GM12801 (cell line): Measurements from ENCODE around the gene CABP4.

ENCODE experiments used
- CTCF ChIP-seq: IDR thresholded peaks from one replicate; pipeline ENCODE4 v1.5.1; 2011; ENCODE audit warnings: control low read depth; ENCODE audit not compliant: insufficient read length; ENCODE audit errors: extremely low read depth

Gene CABP4

DNA sequence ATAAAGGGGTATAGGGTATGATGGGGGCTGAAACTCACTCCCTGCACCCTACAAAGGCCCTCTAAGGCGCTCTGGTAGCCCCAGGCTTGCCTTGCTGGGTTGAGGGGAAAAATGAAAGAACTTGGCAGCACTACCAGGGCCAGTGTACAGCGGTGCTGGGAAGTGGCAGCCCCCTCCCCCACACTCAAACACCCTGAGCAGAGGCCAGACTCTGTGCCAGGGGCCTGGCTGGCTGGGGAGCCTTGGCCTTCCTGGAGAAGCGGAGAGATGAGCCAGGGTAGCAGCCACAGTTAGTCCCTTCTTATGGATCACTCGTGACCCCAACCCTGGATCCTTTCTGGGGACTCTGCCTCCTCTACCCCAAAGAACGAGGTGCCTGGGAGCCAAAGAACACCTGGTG is 11.2 kb downstream of the CABP4 start:
- TF ChIP-seq CTCF, result no peak

DNA sequence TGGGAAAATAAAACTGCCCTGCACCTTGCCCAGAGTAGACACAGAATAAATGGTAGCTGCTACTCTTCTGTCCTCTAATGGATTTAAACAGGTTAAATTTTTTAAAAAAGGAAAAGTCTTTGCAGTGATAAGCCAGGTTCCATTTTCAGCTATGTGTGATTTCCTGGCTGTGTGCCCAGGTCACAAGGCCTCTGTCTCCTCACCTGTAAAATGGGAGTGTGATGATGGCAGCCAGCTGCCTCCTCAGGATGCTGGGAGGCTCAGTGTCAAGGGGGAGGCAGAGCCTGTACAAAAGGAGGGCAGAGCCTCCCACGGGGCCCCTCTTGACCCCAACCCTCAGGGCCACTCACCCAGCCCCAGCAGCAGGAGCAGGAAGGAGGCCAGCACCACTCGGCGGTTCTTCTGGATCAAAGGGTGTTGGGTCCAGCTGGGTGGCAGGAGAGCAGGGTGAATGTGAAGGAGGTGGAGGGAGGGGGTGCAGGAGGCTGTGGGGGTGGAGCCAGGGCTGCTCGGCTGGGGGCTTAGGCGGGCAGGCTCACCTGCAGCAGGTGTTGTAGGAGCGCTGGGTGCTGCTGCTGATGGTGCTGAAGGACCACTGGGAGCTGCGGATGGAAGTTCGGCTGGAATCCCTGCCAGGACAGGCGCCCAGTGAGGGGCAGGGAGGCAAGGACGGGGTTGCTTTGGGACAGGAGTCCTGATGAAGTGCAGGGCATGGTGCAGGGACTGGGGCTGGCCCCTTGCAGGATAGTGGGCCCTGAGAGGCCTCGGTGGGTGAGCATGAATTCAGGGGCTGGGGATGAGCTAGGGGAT is 12.0 kb downstream of the CABP4 start:
- no peak for TF ChIP-seq CTCF

- TF ChIP-seq CTCF, result no peak
Observed at GRCh38 chr11:67468056-67468455, 12.9 kb downstream of the CABP4 start.

DNA sequence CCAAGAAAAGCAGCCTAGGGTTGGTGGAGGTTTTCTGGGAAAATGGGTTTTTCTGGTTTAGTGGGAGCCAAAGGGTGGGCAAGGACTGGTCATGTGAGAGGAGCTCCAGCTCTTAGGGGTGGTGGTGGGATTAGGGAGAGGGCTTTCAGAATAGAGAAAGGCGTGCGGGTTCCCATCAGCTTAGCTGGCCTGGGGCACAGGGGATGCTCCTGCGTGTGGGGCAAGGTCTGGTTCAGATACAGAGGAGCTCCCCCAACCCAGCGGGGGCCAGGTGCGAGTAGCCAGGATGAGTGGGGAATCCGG is 13.3 kb downstream of the CABP4 start:
- TF ChIP-seq CTCF, result no peak

DNA sequence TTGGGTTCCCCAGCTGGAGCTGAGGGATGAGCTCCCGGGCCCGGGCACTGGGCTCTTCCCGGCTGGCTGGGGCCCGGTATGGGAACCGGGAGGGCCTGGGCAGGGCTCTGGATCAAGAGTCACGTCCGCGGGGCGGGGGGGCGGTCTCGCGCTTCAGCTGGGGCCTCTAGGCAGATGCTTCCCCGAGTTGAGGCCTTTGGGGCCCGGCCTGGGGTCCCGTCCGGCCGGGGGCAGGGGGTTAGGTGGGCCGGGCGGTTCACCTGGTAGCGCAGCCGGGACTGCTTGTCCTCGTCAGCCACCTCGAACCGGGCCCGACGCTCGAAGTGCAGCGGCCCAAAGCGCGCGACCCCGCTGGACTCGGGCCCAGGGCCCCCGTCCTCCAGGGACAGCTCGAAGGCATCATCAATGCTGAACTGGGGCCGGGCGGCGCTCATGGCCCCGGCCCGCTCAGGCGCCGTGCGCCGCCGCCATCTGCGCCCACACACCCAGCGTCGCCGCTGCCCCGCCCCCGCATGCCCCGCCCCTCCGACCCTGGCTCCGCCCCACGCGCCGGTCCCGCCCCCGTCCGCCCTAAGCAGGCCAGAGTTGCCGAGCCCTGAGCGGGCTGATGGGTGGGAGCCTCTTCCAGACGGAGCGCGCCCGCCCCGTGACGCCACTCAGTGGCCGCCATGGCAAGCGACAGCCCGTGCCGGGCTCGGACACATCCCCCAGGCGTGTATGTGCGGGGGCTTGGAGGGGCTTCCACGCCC is 13.8 kb downstream of the CABP4 start, which contains the start of gene TMEM134:
TMEM134 (minus strand) TSS at position 493 of the 749 bp plus-strand sequence; CDS start at position 434, 59 bp downstream.
- TF ChIP-seq CTCF, result no peak

DNA sequence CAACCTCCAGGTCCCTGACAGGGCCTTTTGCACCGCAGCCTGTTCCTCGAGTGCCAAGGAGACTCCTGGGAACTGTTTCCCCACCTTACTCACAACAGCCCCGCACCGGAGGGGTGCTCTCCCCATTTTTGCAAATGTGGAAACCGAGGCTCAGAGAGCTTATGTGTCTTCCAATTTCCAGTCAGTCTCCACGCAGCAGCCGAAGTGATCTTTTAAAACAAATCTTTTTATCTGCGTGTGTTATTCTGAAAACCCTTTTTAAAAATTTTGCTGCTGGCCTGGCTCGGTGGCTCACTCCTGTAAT is 14.3 kb downstream of the CABP4 start:
- TF ChIP-seq CTCF, result no peak

DNA sequence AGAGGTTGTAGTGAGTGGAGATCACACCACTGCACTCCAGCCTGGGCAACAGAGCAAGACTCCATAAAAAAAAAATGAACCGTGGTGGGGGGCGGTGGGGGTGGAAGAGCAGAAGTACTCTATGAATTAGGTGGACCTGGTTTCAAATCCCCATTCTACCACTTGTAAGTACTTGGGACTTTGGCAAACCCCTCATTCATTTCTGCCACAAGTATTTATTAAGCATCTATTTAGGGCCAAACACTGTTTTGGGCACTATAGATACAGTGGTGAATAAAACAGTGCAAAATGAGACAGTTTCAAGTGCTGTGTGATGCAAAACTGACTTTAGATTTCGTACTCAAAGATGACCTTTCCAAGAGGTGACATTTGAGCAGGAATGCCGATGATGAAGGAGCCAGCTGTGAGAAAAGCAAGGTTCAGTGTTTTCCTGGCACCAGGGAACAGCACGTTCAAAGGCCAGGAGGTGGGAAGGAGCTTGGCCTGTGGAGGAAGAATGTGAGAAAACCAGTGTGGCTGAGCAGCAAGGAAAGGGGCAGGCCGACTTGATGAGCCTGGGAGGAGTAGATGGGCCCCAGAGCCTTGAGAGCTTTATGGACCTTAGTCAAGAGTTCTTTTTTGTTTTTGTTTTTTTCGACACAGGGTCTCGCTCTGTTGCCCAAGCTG is 15.3 kb downstream of the CABP4 start:
- no peak for TF ChIP-seq CTCF
